Measurements from ENCODE around the gene MOGAT2. TPM values are rescaled to one million over a fixed set of nuclear protein-coding genes. Genes with fewer than 3 reads are reported as not detected.

The MOGAT2 gene
- total RNA-seq, 1 donor from 2014 or later, result not detected

DNA sequence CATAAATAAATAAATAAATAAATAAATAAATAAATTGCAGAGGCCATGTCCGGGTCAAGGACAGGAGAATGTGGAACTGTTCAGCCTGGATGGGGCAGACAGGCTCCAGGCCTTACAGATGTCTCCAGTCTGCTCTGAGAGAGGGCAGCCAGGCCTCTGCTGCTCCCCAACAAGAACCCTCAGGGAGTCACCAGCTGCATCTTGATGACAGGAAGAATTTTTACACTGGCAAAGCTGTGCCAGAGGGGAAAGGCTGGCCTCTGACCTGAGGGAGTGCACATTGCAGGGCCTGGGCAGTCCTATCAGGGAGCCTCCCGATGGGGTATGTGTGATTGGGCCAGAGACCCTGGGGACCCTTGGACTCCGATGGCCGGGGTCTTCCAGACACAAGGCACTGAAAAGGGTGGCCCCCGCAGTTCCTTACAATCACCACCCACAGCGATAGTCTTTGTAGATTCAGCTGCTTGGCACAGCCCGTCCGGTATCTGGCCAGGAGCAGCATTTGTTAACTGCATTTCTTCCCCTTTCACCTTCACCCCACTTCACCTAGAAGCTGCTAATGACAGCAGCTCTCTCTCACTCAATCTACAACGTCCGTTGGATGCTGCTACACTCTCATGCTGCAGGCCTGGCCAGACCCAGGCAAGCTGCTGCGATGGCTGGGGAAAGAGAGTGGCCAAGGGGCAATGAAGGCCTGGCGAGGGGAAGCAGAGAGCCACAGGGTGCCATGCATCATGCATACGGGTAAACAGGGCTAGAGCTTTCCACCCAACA lies 8.1 kb downstream of the MOGAT2 start:
- no peaks in the 10 kb centered on the region for H3K36me3 Mint-ChIP-seq (ENCODE audit: unreplicated experiment)
- no peaks in the 10 kb centered on the region for H3K4me1 Mint-ChIP-seq (ENCODE audit: unreplicated experiment)
- no peaks in the 10 kb centered on the region for H3K9me3 Mint-ChIP-seq (ENCODE audit: unreplicated experiment)
- no peak for DNase-seq (ENCODE audit: extremely low spot score, unreplicated experiment)
- TF ChIP-seq, protein P1, sequence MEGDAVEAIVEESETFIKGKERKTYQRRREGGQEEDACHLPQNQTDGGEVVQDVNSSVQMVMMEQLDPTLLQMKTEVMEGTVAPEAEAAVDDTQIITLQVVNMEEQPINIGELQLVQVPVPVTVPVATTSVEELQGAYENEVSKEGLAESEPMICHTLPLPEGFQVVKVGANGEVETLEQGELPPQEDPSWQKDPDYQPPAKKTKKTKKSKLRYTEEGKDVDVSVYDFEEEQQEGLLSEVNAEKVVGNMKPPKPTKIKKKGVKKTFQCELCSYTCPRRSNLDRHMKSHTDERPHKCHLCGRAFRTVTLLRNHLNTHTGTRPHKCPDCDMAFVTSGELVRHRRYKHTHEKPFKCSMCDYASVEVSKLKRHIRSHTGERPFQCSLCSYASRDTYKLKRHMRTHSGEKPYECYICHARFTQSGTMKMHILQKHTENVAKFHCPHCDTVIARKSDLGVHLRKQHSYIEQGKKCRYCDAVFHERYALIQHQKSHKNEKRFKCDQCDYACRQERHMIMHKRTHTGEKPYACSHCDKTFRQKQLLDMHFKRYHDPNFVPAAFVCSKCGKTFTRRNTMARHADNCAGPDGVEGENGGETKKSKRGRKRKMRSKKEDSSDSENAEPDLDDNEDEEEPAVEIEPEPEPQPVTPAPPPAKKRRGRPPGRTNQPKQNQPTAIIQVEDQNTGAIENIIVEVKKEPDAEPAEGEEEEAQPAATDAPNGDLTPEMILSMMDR (IDR thresholded peaks at IDR 0.05), result no peak
- H3K27ac Mint-ChIP-seq (ENCODE audit: unreplicated experiment), result no peak overlapping the region
- no peak overlapping the region for H3K4me3 Mint-ChIP-seq (ENCODE audit: unreplicated experiment)
- H3K27me3 Mint-ChIP-seq (ENCODE audit: unreplicated experiment), result peaks cover 12% of the 10 kb centered on the region

DNA sequence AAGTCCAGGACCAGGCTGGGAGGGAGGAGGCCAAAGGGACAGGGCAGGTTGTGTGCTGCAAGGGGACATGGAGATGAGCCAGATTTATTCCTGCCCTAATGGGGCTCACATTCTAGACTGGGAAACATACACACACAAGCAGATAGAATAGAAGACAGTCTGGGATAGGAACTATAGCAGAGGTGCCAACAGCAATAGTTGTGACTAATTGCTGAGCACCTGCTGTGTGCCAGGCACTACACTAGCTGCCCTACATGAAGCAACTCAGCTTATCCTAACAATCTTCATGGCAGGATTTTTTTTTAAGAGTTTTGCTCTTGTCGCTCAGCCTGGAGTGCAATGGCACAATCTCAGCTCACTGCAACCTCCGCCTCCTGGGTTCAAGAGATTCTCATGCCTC lies 11.4 kb downstream of the MOGAT2 start:
- Mint-ChIP-seq H3K27me3 (ENCODE audit: unreplicated experiment) (peaks cover 19% of the 10 kb centered on the region), H3K4me3 (ENCODE audit: unreplicated experiment) (no peak overlapping the region), H3K4me1 (ENCODE audit: unreplicated experiment) (no peaks in the 10 kb centered on the region), H3K27ac (ENCODE audit: unreplicated experiment) (no peak overlapping the region), H3K36me3 (ENCODE audit: unreplicated experiment) (no peaks in the 10 kb centered on the region), H3K9me3 (ENCODE audit: unreplicated experiment) (no peaks in the 10 kb centered on the region)
- DNase-seq (ENCODE audit: extremely low spot score, unreplicated experiment), result no peak
- TF ChIP-seq, protein P1 (IDR thresholded peaks at IDR 0.05), result no peak

DNA sequence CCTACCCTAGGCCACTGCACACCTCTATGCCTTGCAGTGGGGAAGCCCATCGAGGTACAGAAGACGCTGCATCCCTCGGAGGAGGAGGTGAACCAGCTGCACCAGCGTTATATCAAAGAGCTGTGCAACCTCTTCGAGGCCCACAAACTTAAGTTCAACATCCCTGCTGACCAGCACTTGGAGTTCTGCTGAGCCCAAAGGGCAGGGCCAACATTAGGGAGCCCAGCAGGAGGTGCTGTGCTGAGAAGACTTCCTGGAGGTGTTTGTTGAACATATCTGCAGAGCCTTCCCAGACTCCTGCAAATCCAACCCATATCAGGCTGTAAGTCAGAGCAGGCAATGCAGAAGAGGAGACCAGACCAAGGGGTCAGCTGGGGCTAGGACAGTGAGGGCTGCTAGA lies 13.5 kb downstream of the MOGAT2 start:
- no peak overlapping the region for H3K4me3 Mint-ChIP-seq (ENCODE audit: unreplicated experiment)
- H3K27me3 Mint-ChIP-seq (ENCODE audit: unreplicated experiment), result peaks cover 22% of the 10 kb centered on the region
- H3K27ac Mint-ChIP-seq (ENCODE audit: unreplicated experiment), result no peak overlapping the region
- H3K36me3 Mint-ChIP-seq (ENCODE audit: unreplicated experiment), result no peaks in the 10 kb centered on the region
- H3K9me3 Mint-ChIP-seq (ENCODE audit: unreplicated experiment), result no peaks in the 10 kb centered on the region
- no peak for DNase-seq (ENCODE audit: extremely low spot score, unreplicated experiment)
- no peaks in the 10 kb centered on the region for H3K4me1 Mint-ChIP-seq (ENCODE audit: unreplicated experiment)
- TF ChIP-seq, protein P1 (IDR thresholded peaks at IDR 0.05), result no peak

DNA sequence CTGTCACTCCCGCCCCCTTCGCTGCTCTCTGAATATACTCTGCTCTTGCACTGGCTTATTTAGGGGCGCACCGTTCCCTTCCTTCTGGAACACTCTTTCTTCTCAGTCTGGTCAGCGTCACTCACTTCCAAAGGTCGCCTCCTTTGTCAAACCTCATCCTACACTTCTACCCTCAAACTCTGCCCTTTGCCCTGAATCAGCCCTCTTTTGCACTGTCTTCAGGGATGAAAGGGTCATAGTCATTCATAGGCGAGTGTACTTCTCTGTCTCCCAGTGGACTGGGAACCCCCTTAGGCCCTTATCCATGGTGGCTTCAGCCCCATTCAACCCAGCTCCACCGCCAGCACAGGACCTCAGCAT lies 15.4 kb downstream of the MOGAT2 start:
- Mint-ChIP-seq H3K9me3 (ENCODE audit: unreplicated experiment) (no peaks in the 10 kb centered on the region), H3K27me3 (ENCODE audit: unreplicated experiment) (peaks cover 34% of the 10 kb centered on the region), H3K4me3 (ENCODE audit: unreplicated experiment) (no peak overlapping the region), H3K36me3 (ENCODE audit: unreplicated experiment) (no peaks in the 10 kb centered on the region), H3K27ac (ENCODE audit: unreplicated experiment) (no peak overlapping the region), H3K4me1 (ENCODE audit: unreplicated experiment) (no peaks in the 10 kb centered on the region)
- TF ChIP-seq, protein P1 (IDR thresholded peaks at IDR 0.05), result no peak
- no peak for DNase-seq (ENCODE audit: extremely low spot score, unreplicated experiment)

DNA sequence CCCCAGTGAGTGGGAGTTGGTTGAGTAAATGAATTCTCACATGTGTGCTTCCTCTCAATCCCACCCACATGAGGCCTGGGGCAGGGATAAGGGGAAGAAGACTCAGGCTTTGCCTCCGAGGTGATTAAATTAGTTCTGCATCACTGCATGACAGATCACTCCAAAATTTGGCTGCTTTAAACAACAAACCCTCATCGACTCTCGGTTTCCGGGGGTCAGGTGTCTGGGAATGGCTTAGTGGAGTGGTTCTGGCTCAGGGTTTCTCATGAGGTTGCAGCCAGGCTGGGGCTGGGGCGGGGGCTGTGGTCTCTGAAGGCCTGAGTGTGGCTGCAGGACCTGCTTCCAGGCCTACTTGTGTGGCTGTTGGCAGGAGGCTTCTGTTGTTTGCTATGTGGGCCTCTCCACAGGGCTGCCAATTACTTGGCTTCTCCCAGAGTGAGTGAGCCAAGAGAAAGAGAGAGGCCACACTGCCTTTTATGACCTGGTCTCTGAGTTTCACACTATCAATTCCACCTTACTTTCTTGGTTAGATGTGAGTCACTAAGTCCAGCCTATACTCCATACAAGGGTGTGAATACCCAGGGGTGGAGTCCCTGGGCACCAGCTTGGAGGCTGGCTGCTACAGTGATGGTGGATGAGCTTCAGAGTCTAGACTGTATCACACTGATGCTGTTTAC lies 15.9 kb downstream of the MOGAT2 start:
- Mint-ChIP-seq H3K4me3 (ENCODE audit: unreplicated experiment) (no peak overlapping the region), H3K27me3 (ENCODE audit: unreplicated experiment) (peaks cover 38% of the 10 kb centered on the region), H3K36me3 (ENCODE audit: unreplicated experiment) (no peaks in the 10 kb centered on the region), H3K4me1 (ENCODE audit: unreplicated experiment) (no peaks in the 10 kb centered on the region), H3K9me3 (ENCODE audit: unreplicated experiment) (no peaks in the 10 kb centered on the region), H3K27ac (ENCODE audit: unreplicated experiment) (no peak overlapping the region)
- no peak for DNase-seq (ENCODE audit: extremely low spot score, unreplicated experiment)
- TF ChIP-seq, protein P1 (IDR thresholded peaks at IDR 0.05), result no peak

Data from osteocyte (in vitro differentiated cells).